ENCODE results near the gene MYO5B. TPM values are rescaled to one million over a fixed set of nuclear protein-coding genes. Genes with fewer than 3 reads are reported as not detected.

The MYO5B gene
- total and polyA plus RNA-seq, 8 donors, result 9.0 to 25.5 (median 12.1) TPM

DNA sequence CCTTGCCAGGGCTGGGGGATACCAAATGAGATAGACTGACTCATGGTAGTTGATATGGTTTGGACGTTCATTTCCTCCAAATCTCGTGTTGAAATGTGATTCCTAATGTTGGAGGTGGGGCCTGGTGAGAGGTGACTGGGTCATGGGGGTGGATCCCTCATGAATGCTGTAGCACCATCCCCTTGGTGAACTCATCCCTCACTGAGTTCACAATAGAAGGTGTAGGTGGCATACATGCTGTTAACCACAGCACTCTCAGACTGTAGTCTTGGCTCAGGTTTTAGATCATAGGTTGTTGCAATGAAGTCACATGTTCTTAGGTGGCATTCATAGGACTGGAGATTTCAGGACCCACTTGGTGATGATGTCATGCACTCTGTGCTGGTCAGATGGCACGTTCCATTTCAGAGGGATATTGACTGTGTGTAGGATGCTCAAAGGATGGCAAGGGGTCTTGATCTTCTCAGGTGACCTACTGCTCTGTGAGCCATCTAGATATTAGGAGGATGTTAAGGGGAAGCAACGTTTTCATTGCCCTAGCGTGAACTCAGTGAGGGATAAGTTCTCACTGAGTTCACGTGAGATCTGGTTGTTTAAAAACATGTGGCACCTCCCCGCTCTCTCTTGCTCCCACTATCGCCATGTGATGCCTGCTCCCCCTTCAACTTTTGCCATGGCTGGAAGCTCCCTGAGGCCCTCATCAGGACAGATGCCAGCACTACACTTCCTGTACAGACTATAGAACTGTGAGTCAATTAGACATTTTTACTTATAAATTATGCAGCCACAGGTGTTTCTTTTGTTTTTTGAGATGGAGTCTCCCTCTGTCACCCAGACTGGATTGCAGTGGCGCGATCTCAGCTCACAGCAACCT is 307.8 kb downstream of the MYO5B start:
- Histone ChIP-seq H3K4me3 (no peak overlapping the region), H3K9me3 (no peaks in the 10 kb centered on the region), H3K27ac (no peak overlapping the region), H3K36me3 (no peaks in the 10 kb centered on the region), H3K4me1 (no peaks in the 10 kb centered on the region), H3K27me3 (no peaks in the 10 kb centered on the region)
- no peak for DNase-seq
- ATAC-seq, result no peak
- TF ChIP-seq, protein P1, sequence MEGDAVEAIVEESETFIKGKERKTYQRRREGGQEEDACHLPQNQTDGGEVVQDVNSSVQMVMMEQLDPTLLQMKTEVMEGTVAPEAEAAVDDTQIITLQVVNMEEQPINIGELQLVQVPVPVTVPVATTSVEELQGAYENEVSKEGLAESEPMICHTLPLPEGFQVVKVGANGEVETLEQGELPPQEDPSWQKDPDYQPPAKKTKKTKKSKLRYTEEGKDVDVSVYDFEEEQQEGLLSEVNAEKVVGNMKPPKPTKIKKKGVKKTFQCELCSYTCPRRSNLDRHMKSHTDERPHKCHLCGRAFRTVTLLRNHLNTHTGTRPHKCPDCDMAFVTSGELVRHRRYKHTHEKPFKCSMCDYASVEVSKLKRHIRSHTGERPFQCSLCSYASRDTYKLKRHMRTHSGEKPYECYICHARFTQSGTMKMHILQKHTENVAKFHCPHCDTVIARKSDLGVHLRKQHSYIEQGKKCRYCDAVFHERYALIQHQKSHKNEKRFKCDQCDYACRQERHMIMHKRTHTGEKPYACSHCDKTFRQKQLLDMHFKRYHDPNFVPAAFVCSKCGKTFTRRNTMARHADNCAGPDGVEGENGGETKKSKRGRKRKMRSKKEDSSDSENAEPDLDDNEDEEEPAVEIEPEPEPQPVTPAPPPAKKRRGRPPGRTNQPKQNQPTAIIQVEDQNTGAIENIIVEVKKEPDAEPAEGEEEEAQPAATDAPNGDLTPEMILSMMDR (IDR thresholded peaks at IDR 0.05), result no peak
- intact Hi-C loops (cut with DNase I), result no loop called here

DNA sequence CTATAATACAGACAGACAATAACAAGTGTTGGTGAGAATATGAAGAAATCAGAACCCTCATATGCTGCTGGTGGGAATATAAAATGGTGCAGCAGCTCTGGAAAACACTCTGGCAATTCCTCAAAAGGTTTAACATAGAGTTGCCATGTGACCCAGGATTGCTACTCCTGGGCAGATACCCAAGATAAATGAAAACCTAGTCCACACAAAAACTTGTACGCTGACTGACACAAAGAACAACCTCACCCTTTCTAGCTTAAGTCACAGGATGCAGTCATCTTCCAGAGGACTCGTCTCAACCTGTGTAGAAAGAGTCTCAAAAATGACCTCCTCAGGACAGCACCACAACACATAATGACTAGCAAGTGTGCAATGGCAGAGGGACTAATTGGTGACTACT is 310.0 kb downstream of the MYO5B start:
- no peak for DNase-seq
- intact Hi-C loops (cut with DNase I), result no loop called here
- Histone ChIP-seq H3K27me3 (no peaks in the 10 kb centered on the region), H3K36me3 (no peaks in the 10 kb centered on the region), H3K4me3 (no peak overlapping the region), H3K27ac (no peak overlapping the region), H3K9me3 (no peaks in the 10 kb centered on the region), H3K4me1 (no peaks in the 10 kb centered on the region)
- TF ChIP-seq, protein P1 (IDR thresholded peaks at IDR 0.05), result no peak
- ATAC-seq, result no peak

DNA sequence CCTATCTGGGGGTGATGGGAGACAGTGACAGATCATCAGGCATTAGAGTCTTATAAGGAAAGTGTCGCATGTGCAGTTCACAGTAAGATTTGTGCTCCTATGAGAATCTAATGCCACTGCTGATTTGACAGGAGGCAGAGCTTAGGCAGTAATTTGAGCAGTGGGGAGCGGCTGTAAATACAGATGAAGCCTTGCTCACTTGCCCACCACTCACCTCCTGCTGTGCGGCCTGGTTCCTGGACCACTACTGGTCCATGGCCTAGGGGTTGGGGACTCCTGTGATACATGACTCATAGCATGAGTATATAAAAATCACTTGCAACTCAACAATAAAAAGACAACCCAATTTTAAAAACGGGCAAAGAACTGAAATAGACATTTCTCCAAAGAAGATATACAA is 310.5 kb downstream of the MYO5B start:
- ATAC-seq, result no peak
- no peaks in the 10 kb centered on the region for H3K9me3 ChIP-seq
- no peaks in the 10 kb centered on the region for H3K4me1 ChIP-seq
- no peaks in the 10 kb centered on the region for H3K27me3 ChIP-seq
- DNase-seq, result no peak
- no peak overlapping the region for H3K27ac ChIP-seq
- H3K36me3 ChIP-seq, result no peaks in the 10 kb centered on the region
- intact Hi-C loops (cut with DNase I), result no loop called here
- H3K4me3 ChIP-seq, result no peak overlapping the region
- TF ChIP-seq, protein P1 (IDR thresholded peaks at IDR 0.05), result no peak

DNA sequence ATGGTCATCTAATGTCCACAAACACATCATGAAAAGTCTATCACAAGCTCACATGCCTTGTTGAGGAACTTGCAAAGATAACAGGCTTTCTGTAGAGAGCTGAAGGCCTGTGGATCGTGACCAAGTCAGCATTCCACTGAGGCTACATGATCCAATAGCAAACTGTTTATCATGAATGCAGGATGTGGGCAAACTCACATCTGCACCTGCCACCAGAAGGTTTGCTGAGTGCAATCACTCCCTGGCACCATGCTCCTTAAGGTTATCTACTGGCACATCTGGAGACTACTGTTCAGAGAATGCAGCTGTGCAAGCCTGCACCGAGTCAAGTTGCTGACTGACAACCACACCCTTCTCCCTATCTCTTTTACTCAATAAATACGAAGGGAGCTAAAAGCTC is 314.3 kb downstream of the MYO5B start:
- H3K27ac ChIP-seq, result no peak overlapping the region
- H3K27me3 ChIP-seq, result no peaks in the 10 kb centered on the region
- TF ChIP-seq, protein P1 (IDR thresholded peaks at IDR 0.05), result no peak
- no peak for ATAC-seq
- intact Hi-C loops (cut with DNase I), result no loop called here
- H3K4me1 ChIP-seq, result no peaks in the 10 kb centered on the region
- DNase-seq, result no peak
- no peaks in the 10 kb centered on the region for H3K36me3 ChIP-seq
- H3K4me3 ChIP-seq, result no peak overlapping the region
- no peaks in the 10 kb centered on the region for H3K9me3 ChIP-seq

DNA sequence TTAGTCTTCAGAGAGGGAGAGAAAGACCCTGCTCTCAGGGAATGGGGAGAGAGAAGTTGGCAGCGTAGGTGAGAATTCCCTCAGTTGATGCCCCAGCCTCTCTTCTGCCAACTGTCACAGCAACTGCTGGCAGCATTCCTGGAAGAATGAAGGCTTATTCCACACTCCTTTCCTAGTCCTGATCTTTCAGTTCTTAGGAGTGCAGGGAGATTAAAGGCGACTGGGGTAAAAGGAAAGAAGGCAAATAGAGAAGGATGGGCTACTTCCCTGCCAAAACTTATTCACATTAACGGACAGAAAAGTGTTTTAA is 315.7 kb downstream of the MYO5B start:
- Histone ChIP-seq H3K4me3 (no peak overlapping the region), H3K9me3 (no peaks in the 10 kb centered on the region), H3K27me3 (no peaks in the 10 kb centered on the region), H3K36me3 (no peaks in the 10 kb centered on the region), H3K27ac (no peak overlapping the region), H3K4me1 (no peaks in the 10 kb centered on the region)
- TF ChIP-seq, protein P1 (IDR thresholded peaks at IDR 0.05), result no peak
- ATAC-seq, result no peak
- no peak for DNase-seq
- intact Hi-C loops (cut with DNase I), result no loop called here
